GM21576 (cell line): ENCODE results near the gene CUZD1.

Experiments
- ATAC-seq: cut with Tn5 transposase; IDR thresholded peaks from one replicate; pipeline ENCODE4 v1.9.1; 2021; ENCODE audit warnings: mild to moderate bottlenecking, moderate library complexity; ENCODE audit not compliant: unreplicated experiment

The CUZD1 gene

DNA sequence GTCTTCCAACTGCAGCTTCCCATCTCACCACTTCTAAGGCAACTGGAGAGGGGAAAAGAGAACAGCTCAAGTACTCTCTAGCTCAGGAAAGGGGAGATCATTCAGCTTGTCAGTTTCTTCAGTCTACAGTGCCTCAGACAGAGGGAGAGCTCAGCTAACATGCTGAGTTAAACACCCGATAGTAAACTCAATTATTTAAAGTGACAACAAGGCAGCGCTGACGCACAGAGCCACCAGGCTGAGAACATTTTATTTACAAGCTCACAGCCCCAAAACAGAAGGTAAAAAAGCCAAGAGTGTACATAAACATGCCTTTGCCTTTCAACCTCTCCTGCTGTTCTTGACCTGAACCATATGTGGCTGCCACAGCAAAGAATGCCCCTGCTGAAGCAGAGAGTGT lies 10.1 kb upstream of the CUZD1 start:
- no peak for ATAC-seq

DNA sequence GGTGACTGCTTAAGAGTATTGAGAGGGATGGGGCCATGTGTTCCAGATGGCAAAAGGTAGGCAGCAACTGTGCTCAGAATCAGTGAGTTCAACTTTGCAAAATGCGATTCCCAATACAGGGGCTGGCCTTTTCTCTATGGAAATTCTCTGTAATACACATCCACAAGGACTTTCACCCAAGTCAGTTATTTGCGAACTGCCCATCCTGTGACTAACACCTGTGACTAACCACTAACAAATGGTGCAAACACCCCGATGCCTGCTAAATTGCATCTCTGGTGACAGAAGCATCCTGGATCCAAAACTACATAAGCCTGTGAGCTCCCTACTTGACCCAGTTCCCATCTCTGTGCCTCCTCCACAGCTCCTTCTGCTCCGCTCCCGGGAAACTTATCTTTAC lies 9.0 kb upstream of the CUZD1 start:
- no peak for ATAC-seq

DNA sequence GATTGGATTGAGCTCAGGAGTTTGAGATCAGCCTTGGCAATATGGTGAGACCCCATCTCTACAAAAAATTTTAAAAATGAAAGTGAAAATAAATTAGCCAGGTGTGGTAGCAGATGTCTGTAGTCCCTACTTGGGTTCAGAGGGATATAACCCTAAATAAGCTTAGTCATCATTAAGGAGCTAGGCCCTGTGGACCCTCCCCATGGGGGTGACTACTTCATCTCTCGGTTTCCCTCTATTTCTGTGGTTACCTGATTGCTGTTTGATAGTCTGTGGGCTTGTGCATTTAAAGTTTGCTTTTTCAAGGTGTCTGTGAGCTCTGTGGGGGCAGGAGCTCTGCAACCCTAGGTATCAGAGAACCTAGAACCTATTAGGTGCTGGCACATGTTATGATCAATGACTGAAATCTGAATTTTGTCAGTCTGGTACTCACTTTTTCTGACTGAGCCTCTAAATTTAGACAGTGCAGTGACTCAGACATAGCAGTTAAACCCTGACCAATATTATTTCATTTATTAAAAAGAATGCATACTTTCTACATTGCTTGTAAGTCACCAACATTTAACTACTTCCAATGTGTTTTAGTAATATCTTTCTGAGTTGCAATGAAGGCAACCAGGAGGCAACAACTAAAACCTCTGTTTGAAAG lies 8.1 kb upstream of the CUZD1 start:
- no peak for ATAC-seq

DNA sequence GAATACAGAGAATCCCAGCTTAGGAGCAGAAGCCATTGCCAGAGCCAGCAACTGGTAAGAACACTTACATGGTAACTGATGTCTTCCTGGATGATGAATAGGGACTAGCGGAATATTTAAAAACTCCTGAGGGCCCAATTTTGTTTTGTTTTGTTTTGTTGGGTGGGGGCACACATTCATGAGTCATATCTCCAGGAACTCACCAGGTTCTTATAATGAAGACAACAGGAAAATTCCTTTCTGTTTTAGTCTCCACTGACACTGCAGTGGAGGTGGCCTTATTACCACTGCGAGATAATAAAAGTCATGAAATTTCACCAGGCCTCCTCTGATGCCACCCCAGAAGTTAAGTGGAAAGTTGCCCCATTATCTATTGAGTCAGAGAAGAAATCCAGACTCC lies 6.6 kb upstream of the CUZD1 start:
- no peak for ATAC-seq

DNA sequence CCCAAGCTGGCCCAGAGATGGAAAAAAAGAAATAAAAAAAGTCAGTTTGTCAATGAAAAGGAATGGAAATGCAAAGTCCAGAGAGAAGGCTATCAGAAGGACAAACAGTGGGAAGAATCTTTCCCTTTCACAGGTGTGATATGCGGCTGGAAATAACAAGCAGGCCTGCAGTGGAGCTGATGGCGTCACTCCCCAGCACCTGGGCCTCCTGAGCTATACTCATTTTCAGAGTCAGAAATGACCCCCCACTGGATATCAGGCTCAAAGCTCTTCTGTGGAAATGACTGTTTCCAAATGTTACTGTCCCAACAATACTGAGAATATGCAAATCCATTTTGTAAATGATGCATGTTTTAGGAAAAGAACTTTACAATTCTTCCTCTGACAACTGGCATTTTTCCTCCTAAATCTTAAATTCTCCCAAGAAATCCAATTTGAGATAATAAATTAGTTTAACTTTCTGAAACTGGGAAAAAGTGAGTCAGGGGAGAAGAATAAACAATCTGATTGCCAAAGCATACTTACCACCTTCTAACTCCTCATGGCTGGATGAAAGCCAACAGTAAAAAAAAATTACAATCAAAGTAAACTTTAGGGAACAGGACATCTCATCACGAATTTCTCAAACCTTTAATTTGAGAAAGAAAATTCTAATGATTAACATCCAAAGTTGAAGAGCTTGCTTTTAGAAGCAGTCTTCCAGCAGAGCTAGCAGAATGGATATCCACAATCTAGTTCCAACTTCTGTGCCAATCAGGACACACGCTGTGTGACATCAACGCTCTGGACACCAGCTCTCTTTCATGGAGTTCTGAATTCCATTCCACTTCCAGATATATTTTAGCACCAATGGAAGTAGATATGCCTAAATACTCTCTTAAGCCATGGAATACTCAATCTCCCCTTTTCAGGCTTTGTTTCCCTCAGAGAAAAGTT lies 5.3 kb upstream of the CUZD1 start:
- ATAC-seq, result no peak

DNA sequence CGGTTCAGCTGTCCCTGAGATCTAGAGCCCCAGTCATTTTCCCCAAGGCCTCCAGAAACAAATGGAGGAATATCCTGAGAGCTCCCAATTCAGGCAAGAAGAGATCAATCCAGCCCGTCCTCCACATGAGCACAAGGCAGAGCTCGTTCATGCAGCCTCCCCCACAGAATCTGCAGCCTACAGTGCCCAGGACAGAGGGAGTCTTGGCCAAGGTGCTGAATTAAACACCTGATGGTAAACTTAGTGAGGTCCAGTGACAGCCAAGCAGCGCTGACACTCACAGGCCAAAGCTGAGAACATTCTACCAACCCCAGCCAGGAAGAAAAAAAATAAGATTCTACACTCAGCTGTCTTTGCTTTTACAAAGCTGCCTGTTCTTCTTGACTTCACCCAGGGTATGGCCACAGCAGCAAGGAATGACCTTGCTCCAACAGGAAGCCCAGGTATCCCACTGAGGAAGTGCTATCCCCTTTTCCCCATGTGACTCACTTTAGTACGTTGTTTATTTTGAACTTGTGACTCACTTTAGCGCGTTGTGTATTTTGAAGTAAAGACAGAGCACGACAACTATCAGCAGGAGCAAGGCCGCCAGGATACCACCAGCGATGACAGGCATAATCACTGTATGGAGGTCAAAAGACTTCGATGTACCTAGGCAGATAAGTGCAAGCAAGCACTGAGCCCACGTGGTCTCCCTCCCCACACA lies 4.4 kb upstream of the CUZD1 start:
- no peak for ATAC-seq

DNA sequence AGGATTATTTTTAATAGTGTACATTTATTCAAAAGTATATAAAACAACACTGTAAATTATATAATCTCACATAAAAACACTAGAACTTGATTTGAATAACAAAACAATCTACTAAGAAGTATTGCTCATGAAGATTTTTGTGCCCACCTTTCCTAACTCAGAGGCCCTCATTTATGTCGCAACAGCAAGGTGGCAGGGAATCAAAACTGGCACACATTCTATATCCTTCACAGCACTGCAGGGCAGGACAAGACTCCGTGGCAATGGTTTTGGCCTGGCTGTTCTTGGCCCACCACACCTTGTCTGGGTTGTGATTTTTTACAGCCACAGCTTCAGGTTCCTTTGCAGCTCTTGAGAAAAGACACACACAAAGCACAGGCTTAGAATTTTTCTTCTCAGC lies 3.4 kb upstream of the CUZD1 start:
- no peak for ATAC-seq

DNA sequence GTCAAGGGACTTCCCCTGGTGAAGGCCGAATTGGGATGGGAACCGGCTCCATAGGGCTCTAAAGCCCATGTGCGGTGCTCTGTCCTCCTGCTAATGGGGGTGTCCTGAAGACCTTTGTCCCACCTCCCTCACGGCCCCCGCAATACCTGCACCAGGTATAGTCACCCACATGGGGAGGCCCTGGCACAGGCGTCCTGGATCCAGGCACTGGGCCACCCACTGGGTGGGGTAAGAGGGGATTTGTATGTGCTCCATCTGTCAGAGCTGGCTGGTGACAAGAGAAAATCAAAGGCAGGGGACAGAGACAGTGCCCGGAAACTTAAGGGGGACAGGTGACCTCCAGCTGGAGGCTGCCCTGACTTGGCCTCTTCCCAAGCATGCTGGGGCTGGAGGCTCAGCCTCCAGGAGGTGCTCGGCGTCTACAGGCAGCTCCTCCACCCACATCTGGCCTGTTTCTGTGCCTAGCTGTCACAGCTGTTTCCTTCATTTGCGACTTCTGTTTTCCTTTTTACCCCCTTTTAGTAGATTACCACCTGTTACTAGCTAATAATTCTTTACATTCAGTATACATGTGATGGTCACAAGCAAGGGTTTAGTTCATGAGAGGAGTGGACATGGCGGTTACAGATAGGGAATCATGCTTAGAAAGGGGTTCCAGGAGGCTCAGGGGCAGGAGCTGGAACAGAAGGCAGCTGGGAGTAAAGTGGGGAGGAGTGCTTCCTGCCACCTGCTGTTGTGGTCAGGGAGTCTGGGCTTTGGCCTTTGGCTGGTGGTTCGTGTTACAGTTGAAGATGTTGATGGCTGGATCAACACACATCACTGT lies 2.3 kb upstream of the CUZD1 start:
- no peak for ATAC-seq

DNA sequence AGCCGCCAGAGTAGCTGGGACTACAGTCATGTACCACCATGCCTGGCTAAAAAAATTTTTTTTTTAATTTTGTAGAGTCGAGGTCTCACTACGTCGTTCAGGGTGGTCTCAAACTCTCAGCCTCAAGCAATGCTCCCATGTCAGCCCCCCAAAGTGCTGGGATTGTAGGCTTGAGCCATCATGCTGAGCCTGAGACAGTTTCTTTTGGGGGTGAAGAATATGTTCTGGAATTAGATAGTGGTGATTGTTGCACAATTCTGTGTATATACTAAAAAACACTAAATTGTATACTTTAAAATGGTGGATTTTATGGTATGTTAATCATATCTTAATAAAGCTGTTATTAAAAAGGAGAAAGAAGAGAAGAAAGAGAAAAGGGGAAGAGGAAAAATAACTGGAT lies 1.5 kb downstream of the CUZD1 start:
- ATAC-seq, result no peak

DNA sequence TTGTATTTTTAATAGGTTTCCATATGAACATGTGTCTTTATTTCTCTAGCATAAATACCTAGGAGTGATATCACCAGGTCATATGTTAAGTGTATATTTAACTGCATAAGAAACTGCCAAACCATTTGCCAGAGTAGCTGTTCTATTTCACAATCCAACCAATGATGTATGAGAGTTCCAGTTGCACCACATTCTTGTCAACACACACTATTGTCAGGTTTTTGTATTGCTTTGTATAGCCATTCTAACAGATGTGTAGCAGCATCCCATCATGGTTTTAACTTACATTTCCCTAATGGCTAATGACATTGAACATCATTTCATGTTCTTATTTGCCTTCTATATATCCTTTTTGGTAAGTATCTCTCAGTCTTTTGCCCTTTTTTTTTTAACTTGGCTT lies 4.1 kb downstream of the CUZD1 start:
- no peak for ATAC-seq

DNA sequence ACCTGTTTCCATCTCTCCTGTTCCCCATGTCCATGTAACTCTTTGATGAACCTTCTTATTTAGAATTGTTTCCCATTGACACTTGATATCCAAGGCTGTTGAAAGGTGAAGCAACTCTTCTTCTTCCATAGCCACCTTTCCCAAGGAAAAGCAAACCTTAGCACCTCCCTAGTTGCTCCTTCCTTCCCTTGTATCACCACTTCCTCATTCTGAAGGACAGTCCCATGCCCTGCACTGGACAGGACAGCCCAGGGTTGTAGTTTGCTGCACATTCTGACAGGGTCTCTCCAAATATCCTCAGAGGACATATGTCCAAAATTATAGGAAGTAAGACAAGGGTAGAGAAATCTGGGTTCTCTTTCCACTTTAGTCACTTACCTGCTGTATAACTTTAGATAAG lies 6.2 kb downstream of the CUZD1 start:
- ATAC-seq, result no peak

DNA sequence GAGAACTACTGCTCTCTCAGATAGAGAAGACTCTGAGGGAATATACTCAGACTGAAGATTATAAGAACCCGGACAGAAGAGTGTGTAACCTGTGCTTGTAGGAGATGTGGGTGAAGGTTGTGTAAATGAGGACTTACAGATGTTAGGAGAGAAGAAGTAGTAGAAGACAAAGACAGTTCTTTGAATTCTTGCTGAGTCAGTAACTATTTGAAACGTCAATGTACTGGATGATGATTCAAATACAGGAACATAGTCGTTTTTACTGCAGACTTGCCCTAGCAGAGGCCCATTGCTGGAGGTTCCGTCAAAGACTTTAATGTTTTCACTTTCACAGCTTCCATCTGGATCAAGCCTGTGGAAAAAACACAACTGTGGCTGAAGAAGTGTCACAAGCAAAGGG lies 6.8 kb downstream of the CUZD1 start:
- ATAC-seq, result no peak

DNA sequence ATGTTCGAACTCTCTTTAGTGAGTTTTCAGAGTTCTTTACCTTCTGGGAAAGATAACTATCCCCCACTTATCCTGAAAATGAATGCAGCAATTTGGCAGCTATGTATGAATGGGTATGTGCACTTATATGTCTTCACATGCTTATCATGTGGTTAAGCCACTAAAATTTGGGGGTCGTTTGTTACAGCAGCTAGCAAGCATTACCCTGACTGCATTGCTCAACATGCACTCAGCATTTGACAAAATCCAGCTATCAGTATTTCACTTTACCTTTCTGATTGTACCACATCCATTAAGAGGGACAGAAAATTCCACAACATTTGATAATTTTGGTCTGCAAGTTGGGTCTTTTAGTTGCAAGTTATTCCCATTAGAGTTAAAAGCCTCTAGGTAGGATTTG lies 9.7 kb downstream of the CUZD1 start:
- ATAC-seq, result no peak

DNA sequence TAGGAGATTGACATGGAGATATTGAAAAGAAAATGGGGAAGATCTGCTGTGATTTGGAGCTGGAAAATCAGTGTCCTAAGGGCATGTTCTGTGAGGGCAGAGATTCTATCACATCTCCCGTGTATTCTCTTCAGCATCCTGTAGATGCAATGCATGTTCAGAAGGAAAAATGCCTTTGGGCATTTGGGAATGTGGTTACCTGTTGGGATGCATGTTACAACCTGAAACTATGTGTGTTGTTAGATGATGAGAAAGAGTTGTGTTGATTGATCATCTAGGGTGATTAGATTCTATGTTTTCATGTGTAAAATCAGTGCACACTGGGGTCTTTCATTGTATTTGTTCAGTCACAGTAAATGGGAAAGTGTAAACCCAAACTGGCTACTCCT lies 14.7 kb downstream of the CUZD1 start:
- no peak for ATAC-seq

DNA sequence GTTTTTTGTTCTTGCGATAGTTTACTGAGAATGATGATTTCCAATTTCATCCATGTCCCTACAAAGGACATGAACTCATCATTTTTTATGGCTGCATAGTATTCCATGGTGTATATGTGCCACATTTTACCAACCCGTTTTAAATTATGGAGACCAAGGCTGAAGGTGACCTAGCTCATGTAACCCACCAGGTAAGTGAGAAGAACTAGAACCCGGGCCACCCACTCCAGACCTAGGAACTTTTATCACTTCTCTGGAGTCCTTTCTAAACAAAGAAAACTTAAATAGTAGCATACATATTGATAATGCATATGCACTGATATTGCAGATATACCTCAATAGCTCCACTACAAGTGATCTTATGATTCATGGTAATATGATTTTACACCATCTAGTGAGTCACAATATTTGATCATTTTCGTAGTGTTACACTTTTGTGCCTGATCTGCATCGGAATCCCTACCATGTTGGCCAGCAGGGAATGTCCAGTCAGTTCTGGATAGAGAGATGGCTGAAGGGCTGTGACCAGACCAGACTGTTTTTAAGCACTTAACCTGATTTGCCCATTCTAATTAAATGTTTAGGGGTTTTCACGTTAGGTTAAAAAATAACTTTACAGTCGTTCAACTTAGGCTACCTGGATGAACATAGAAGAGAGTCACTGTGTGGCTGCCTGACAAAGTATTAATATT lies 15.2 kb downstream of the CUZD1 start:
- ATAC-seq, result no peak

DNA sequence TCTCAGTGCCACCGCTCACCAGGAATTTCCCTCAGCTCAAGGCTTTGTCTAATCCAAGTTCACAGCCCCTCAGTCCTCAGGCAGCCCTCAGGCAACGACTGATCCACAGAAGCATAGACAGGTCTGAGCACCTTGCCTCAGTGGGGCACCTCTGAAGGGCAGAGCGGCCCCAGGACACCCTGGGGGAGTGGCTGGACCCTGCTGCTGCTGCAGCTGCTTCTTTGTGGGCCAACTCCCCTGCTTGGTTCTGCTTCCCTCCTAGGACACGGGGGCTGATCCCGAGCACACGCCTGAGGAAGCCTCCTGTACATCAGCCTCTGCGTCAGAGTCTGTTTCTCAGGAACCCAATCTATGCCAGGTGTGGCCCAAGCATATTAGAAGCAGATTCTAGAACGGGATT lies 16.2 kb downstream of the CUZD1 start:
- no peak for ATAC-seq

DNA sequence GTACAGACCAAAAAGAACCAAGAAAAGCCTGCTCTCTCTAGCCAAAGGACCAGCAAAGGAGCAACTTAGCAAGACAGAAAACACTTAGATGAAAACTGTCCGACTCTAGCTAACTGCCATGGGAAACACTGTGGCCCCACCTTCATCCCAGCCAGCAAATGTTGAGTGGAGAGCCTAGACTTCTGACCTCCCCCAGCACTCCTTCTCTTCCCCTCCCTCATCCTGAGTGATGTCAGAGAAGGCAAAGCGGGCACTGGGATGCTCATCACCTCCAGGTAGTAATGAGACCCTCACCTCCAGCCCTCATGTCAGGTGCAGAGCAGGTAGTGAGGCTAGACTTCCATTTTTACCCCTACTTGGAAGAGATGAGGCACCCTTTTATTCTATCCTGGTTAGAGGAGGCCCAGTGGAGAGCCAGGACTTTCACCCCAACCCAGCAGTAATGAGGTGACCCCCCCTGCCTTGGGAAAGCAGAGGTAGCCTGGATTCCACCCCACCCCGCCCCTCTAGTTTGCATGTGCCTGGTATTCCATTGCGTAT lies 16.9 kb downstream of the CUZD1 start:
- ATAC-seq, result no peak

DNA sequence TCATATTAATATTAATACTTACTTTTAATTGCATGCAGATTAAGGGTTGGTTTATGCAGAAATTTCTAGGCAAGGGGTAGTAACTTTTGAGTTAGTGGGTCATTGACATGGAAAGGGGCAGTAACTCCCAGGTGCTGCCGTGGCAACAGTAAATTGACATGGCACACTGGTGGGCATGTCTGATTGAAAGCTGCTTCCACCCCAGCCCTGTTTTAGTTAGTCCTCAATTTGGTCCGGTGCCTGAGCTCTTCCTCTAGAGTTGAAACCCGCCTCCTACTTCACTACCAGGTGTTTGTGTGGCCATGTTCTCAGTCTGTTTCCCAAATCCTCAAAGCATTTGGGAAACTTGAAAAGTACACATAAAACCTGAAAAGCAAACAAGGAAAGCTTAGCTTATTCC lies 18.4 kb downstream of the CUZD1 start:
- no peak for ATAC-seq

DNA sequence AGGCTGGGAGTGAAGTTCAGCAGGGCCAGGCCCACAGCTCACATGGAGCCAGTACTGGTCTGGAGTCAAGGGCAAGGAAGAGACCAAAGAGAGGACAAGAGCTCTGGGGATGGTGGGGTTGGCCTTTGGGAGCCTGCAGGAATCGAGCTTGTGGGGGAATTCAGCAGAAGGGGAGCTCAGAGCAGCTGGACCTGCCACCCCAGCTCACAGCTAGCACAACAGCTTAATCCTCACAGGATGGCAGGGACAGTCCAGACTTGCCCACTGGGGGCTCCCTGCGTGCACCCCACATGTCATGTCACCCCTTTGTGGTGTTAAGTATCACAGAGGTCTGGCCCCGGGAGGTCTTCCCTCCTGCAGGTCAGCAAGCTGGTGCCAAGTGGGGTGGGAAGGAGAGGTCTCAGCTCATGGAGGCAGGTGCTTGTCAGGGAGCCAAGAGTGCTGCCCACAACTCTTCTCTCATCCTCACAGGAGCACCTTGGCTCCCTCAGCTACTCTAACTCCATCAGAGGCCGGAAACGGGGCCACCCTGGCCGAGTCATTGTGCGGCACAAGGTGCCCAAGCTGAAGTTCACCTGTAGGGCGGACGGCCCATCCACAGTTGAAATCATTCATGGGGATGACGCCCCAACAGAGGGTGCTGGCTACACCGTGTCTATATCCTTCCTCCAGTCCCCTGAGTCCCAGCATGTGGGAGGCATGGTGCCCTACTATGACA lies 22.5 kb downstream of the CUZD1 start:
- ATAC-seq, result no peak

DNA sequence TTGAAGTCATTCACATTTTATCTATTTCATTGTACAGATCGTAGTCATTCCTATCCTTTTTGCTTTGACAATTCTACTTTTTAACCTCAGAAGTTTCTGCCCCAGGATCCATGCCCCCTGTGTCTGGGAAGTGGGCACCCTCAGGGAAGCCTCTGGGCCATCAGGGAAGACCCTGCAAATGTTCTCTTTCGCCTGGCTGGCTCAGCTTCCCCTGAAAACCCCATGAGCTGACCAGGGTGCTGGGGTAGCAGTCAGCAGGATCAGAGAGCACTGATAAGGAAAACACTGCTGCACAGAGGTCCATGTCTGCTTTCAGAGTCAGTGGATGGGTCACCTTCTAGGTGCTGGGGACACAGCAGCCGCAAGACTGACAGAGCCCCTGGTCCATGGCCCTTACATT lies 23.8 kb downstream of the CUZD1 start:
- no peak for ATAC-seq
